ENCODE data around the gene RGL1.

Gene RGL1

GRCh38 chr1:183864611-183865010, 59.7 kb downstream of the RGL1 start:
- no peak for DNase-seq (ENCODE audit: low read depth in 2 of 2)

GRCh38 chr1:183869230-183869629, 64.3 kb downstream of the RGL1 start:
- DNase-seq (ENCODE audit: low read depth in 2 of 2), result no peak

- no peak for DNase-seq (ENCODE audit: low read depth in 2 of 2)
These were observed 64.7 kb downstream of the RGL1 start for GRCh38 chr1:183869664-183870063.

GRCh38 chr1:183870351-183871077, 65.6 kb downstream of the RGL1 start:
- DNase-seq (ENCODE audit: low read depth in 2 of 2), result no peak

- no peak for DNase-seq (ENCODE audit: low read depth in 2 of 2)
These were observed 66.2 kb downstream of the RGL1 start for GRCh38 chr1:183871142-183871541.

- DNase-seq (ENCODE audit: low read depth in 2 of 2), result no peak
These were observed 66.7 kb downstream of the RGL1 start for GRCh38 chr1:183871601-183872000.

GRCh38 chr1:183872403-183872802, 67.5 kb downstream of the RGL1 start:
- DNase-seq (ENCODE audit: low read depth in 2 of 2), result no peak

GRCh38 chr1:183873642-183874041, 68.7 kb downstream of the RGL1 start:
- DNase-seq (ENCODE audit: low read depth in 2 of 2), result no peak

GRCh38 chr1:183876309-183876708, 71.4 kb downstream of the RGL1 start:
- DNase-seq (ENCODE audit: low read depth in 2 of 2), result no peak

GRCh38 chr1:183877053-183877720, 72.3 kb downstream of the RGL1 start:
- DNase-seq (ENCODE audit: low read depth in 2 of 2), result no peak

- no peak for DNase-seq (ENCODE audit: low read depth in 2 of 2)
These were observed 74.6 kb downstream of the RGL1 start for GRCh38 chr1:183879494-183879893.

GRCh38 chr1:183879966-183880365, 75.0 kb downstream of the RGL1 start:
- no peak for DNase-seq (ENCODE audit: low read depth in 2 of 2)

- no peak for DNase-seq (ENCODE audit: low read depth in 2 of 2)
These were observed 75.8 kb downstream of the RGL1 start for GRCh38 chr1:183880531-183881243.

GRCh38 chr1:183881387-183882131, 76.6 kb downstream of the RGL1 start:
- DNase-seq (ENCODE audit: low read depth in 2 of 2), result no peak

- DNase-seq (ENCODE audit: low read depth in 2 of 2), result no peak
These were observed 77.6 kb downstream of the RGL1 start for GRCh38 chr1:183882335-183883167.

GRCh38 chr1:183883623-183884022, 78.7 kb downstream of the RGL1 start:
- no peak for DNase-seq (ENCODE audit: low read depth in 2 of 2)

- DNase-seq (ENCODE audit: low read depth in 2 of 2), result no peak
These were observed 79.6 kb downstream of the RGL1 start for GRCh38 chr1:183884526-183884925.

- no peak for DNase-seq (ENCODE audit: low read depth in 2 of 2)
These were observed 80.3 kb downstream of the RGL1 start for GRCh38 chr1:183885142-183885735.

- DNase-seq (ENCODE audit: low read depth in 2 of 2), result no peak
These were observed 81.3 kb downstream of the RGL1 start for GRCh38 chr1:183886083-183886828.

- DNase-seq (ENCODE audit: low read depth in 2 of 2), result no peak
These were observed 81.9 kb downstream of the RGL1 start for GRCh38 chr1:183886853-183887252.

Measured in stimulated activated CD4-positive, alpha-beta T cell treated with anti-CD3 and anti-CD28 coated beads, Interleukin-4, amount 100 ng/mL, for 48 hours (primary cell).